WTC11 (cell line): ENCODE measurements around the gene GNAL. TPM values are rescaled to one million over a fixed set of nuclear protein-coding genes. Genes with fewer than 3 reads are reported as not detected.

ENCODE experiments used
- AFF4 ChIP-seq: sonication (generic); formaldehyde crosslinking; IDR thresholded peaks from 2 replicates; pipeline ENCODE4 v1.8.1; 2023; ENCODE audit warnings: mild to moderate bottlenecking, missing genetic modification reagents, borderline replicate concordance
- ATF1 ChIP-seq: sonication (generic); formaldehyde crosslinking; IDR thresholded peaks from 2 replicates; pipeline ENCODE4 v1.8.1; 2023; ENCODE audit warnings: mild to moderate bottlenecking, moderate library complexity, missing genetic modification reagents
- CBFB ChIP-seq: sonication (generic); formaldehyde crosslinking; IDR thresholded peaks from 2 replicates; pipeline ENCODE4 v1.8.1; 2022; ENCODE audit warnings: mild to moderate bottlenecking, low read depth, missing genetic modification reagents
- CREB1 ChIP-seq: sonication (generic); formaldehyde crosslinking; IDR thresholded peaks from 2 replicates; pipeline ENCODE4 v1.8.0; 2023; ENCODE audit warnings: mild to moderate bottlenecking, missing genetic modification reagents
- ERG ChIP-seq: fragments of 250-450 bp; sonication (Bioruptor Pico); IDR thresholded peaks from 2 replicates; pipeline ENCODE4 v1.8.0; 2021; ENCODE audit warnings: mild to moderate bottlenecking
- FOXP1 ChIP-seq: sonication (generic); formaldehyde crosslinking; IDR thresholded peaks from 2 replicates; pipeline ENCODE4 v1.8.0; 2022; ENCODE audit warnings: missing genetic modification reagents, mild to moderate bottlenecking, moderate library complexity, borderline replicate concordance
- GTF2I ChIP-seq: fragments of 250-450 bp; sonication (Bioruptor Pico); conservative IDR thresholded peaks from 2 replicates; pipeline ENCODE4 v1.4.0; 2021; ENCODE audit warnings: mild to moderate bottlenecking
- NFYB ChIP-seq: sonication (generic); formaldehyde crosslinking; conservative IDR thresholded peaks from 2 replicates; pipeline ENCODE4 v1.8.0; 2022; ENCODE audit warnings: low read depth, missing genetic modification reagents
- NR3C1 ChIP-seq: sonication (generic); formaldehyde crosslinking; conservative IDR thresholded peaks from 2 replicates; pipeline ENCODE4 v1.8.1; 2023; ENCODE audit warnings: low read depth, mild to moderate bottlenecking, missing genetic modification reagents
- PRDM15 ChIP-seq: sonication (generic); formaldehyde crosslinking; IDR thresholded peaks from 2 replicates; pipeline ENCODE4 v1.8.0; 2022; ENCODE audit warnings: missing genetic modification reagents
- PRRX2 ChIP-seq: fragments of 250-450 bp; sonication (Bioruptor Pico); IDR thresholded peaks from 2 replicates; pipeline ENCODE4 v1.8.0; 2021; ENCODE audit warnings: mild to moderate bottlenecking
- SP1 ChIP-seq: sonication (generic); formaldehyde crosslinking; conservative IDR thresholded peaks from 2 replicates; pipeline ENCODE4 v1.8.1; 2022; ENCODE audit warnings: missing genetic modification reagents
- ZBTB21 ChIP-seq: sonication (generic); formaldehyde crosslinking; IDR thresholded peaks from 2 replicates; pipeline ENCODE4 v1.8.1; 2023; ENCODE audit warnings: mild to moderate bottlenecking, missing genetic modification reagents, borderline replicate concordance
- ZNF219 ChIP-seq: sonication (generic); formaldehyde crosslinking; IDR thresholded peaks from 2 replicates; pipeline ENCODE4 v1.8.0; 2023; ENCODE audit warnings: missing genetic modification reagents, mild to moderate bottlenecking, borderline replicate concordance
- ZNF263 ChIP-seq: sonication (generic); formaldehyde crosslinking; IDR thresholded peaks from 2 replicates; pipeline ENCODE4 v1.8.1; 2022; ENCODE audit warnings: low read depth, mild to moderate bottlenecking, moderate library complexity, missing genetic modification reagents
- ZNF281 ChIP-seq: sonication (generic); formaldehyde crosslinking; IDR thresholded peaks from 2 replicates; pipeline ENCODE4 v1.8.0; 2023; ENCODE audit warnings: mild to moderate bottlenecking, missing genetic modification reagents
- ZNF512 ChIP-seq: sonication (generic); formaldehyde crosslinking; IDR thresholded peaks from 2 replicates; pipeline ENCODE4 v1.8.1; 2022; ENCODE audit warnings: missing genetic modification reagents, borderline replicate concordance
- total RNA-seq: library from RNA; stranded (reverse); gene quantifications from 3 replicates; pipeline ENCODE4 v1.2.3, GENCODE V29; 2021
- TF ChIP-seq, protein P1 (sequence below): sonication (generic); formaldehyde crosslinking; IDR thresholded peaks from 2 replicates; pipeline ENCODE4 v1.8.1; 2023; ENCODE audit warnings: mild to moderate bottlenecking, missing genetic modification reagents
- TF ChIP-seq, protein P2 (sequence below): sonication (generic); formaldehyde crosslinking; IDR thresholded peaks from 2 replicates; pipeline ENCODE4 v1.8.1; 2022; ENCODE audit warnings: low read depth, missing genetic modification reagents, borderline replicate concordance
- TF ChIP-seq, protein P3 (sequence below): sonication (generic); formaldehyde crosslinking; IDR thresholded peaks from 2 replicates; pipeline ENCODE4 v1.8.0; 2022; ENCODE audit warnings: mild to moderate bottlenecking, missing genetic modification reagents

The GNAL gene
- total RNA-seq, 1 experiment from 2014 or later = 22.3 TPM

DNA sequence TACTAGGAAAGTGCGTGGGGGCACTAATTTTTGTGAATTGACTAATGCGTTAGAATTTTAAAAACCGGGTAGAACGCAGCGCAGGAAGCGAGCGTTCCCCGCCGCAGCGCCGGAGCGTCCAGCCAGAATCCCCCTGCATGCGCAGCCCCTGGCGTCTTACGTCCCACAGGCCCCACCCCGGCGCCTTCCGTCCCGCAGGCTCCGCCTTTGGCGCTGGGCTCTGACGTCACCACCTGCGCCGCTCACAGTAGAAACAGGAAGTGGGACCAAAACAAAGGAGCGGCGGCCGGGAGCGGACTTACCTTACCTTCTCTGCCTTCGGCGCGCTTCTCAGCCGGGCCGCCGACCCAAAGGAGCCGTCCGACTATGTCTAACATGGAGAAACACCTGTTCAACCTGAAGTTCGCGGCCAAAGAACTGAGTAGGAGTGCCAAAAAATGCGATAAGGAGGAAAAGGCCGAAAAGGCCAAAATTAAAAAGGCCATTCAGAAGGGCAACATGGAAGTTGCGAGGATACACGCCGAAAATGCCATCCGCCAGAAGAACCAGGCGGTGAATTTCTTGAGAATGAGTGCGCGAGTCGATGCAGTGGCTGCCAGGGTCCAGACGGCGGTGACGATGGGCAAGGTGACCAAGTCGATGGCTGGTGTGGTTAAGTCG lies 162.2 kb downstream of the GNAL start, which contains the start of gene CHMP1B (continued):
- TF ChIP-seq AFF4 (CRISPR knock-in tag) (0 out of 2 replicates have a peak, but pooled peaks have one; percentile 35), FOXP1 (CRISPR knock-in tag) (no peak), CBFB (CRISPR knock-in tag) (0 out of 2 replicates have a peak, but pooled peaks have one; percentile 74), ZNF219 (CRISPR knock-in tag) (no peak), PRDM15 (peak; percentile 94), NFYB (CRISPR knock-in tag) (no peak), GTF2I (CRISPR knock-in tag) (no peak), ZNF512 (CRISPR knock-in tag) (no peak), SP1 (CRISPR knock-in tag) (peak; percentile 97), ERG (CRISPR knock-in tag) (no peak), NR3C1 (CRISPR knock-in tag) (no peak), ATF1 (peak; percentile 92; the same call in 1 of the 2 replicates), CREB1 (CRISPR knock-in tag) (peak; percentile 64; the same call in 1 of the 2 replicates), PRRX2 (CRISPR knock-in tag) (no peak), ZBTB21 (peak; percentile 70; the same call in 1 of the 2 replicates), ZNF281 (CRISPR knock-in tag) (no peak), ZNF263 (CRISPR knock-in tag) (no peak)
- TF ChIP-seq, protein P1, sequence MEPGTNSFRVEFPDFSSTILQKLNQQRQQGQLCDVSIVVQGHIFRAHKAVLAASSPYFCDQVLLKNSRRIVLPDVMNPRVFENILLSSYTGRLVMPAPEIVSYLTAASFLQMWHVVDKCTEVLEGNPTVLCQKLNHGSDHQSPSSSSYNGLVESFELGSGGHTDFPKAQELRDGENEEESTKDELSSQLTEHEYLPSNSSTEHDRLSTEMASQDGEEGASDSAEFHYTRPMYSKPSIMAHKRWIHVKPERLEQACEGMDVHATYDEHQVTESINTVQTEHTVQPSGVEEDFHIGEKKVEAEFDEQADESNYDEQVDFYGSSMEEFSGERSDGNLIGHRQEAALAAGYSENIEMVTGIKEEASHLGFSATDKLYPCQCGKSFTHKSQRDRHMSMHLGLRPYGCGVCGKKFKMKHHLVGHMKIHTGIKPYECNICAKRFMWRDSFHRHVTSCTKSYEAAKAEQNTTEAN (CRISPR knock-in tag) = no peak
- TF ChIP-seq, protein P2, sequence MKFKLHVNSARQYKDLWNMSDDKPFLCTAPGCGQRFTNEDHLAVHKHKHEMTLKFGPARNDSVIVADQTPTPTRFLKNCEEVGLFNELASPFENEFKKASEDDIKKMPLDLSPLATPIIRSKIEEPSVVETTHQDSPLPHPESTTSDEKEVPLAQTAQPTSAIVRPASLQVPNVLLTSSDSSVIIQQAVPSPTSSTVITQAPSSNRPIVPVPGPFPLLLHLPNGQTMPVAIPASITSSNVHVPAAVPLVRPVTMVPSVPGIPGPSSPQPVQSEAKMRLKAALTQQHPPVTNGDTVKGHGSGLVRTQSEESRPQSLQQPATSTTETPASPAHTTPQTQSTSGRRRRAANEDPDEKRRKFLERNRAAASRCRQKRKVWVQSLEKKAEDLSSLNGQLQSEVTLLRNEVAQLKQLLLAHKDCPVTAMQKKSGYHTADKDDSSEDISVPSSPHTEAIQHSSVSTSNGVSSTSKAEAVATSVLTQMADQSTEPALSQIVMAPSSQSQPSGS (CRISPR knock-in tag) = no peak
- TF ChIP-seq, protein P3, sequence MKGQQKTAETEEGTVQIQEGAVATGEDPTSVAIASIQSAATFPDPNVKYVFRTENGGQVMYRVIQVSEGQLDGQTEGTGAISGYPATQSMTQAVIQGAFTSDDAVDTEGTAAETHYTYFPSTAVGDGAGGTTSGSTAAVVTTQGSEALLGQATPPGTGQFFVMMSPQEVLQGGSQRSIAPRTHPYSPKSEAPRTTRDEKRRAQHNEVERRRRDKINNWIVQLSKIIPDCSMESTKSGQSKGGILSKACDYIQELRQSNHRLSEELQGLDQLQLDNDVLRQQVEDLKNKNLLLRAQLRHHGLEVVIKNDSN (CRISPR knock-in tag) = no peak
